Breast epithelium (tissue), 3 donors: ENCODE results near the gene SNX25.

Source experiments
- POLR2A ChIP-seq: fragments of 450-650 bp; IDR thresholded peaks from one replicate; pipeline ENCODE4 v1.6.1; 2016; ENCODE audit warnings: antibody characterized with exemption, mild to moderate bottlenecking, moderate library complexity
- POLR2AphosphoS5 ChIP-seq, 3 donors: sonication (generic); formaldehyde crosslinking; IDR thresholded peaks; one replicate each; pipeline ENCODE4 v1.6.1; 2017; ENCODE audit warnings: antibody characterized with exemption in 3 of 3
- TF ChIP-seq, protein P1 (sequence below), 3 donors: fragments of 450-650 bp; IDR thresholded peaks; one replicate each; pipeline ENCODE4 v1.5.1; 2016 to 2017; ENCODE audit warnings: antibody characterized with exemption in 3 of 3, mild to moderate bottlenecking in 3 of 3, moderate library complexity in 3 of 3

DNA sequence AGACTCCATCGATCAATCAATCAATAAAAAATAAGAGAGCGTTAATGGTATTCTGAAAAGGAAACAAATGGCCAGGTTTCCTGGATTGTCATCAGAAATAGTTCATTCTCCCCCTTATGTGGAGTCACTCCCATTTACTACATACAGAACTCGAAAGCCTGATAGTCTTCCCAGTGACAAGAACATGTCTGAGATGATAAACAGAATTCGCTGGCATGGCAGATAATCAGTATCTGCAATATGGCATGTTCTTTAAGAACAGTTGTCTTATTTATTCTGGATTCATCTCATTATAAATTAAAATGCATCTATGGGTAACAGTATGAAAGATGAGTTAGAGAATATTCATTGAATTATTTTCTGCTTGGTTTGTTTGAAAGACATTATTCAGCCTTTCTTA is 124.9 kb downstream of the SNX25 start:
- TF ChIP-seq, protein P1, sequence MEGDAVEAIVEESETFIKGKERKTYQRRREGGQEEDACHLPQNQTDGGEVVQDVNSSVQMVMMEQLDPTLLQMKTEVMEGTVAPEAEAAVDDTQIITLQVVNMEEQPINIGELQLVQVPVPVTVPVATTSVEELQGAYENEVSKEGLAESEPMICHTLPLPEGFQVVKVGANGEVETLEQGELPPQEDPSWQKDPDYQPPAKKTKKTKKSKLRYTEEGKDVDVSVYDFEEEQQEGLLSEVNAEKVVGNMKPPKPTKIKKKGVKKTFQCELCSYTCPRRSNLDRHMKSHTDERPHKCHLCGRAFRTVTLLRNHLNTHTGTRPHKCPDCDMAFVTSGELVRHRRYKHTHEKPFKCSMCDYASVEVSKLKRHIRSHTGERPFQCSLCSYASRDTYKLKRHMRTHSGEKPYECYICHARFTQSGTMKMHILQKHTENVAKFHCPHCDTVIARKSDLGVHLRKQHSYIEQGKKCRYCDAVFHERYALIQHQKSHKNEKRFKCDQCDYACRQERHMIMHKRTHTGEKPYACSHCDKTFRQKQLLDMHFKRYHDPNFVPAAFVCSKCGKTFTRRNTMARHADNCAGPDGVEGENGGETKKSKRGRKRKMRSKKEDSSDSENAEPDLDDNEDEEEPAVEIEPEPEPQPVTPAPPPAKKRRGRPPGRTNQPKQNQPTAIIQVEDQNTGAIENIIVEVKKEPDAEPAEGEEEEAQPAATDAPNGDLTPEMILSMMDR (IDR thresholded peaks at IDR 0.05), result no peak
- TF ChIP-seq POLR2AphosphoS5 (IDR thresholded peaks at IDR 0.05) (no peak), POLR2A (no peak)
